GM20000 (cell line): Measurements from ENCODE around the gene HOXB5.

Source experiments
- DNase-seq: peaks from one replicate; pipeline ENCODE4 v3.0.0; 2012; ENCODE audit warnings: low spot score
- CTCF ChIP-seq: IDR thresholded peaks from 2 replicates; pipeline ENCODE4 v1.5.1; 2012; ENCODE audit warnings: mild to moderate bottlenecking, control low read depth; ENCODE audit errors: extremely low read depth, missing control alignments

Gene HOXB5

GRCh38 chr17:48559840-48560817, 33.5 kb downstream of the HOXB5 start:
- no peak for TF ChIP-seq CTCF
- DNase-seq = no peak

- no peak for DNase-seq
- TF ChIP-seq CTCF = no peak
Observed at GRCh38 chr17:48559122-48559839, 34.3 kb downstream of the HOXB5 start.

GRCh38 chr17:48558831-48559121, 34.8 kb downstream of the HOXB5 start:
- DNase-seq = no peak
- TF ChIP-seq CTCF = no peak

GRCh38 chr17:48558057-48558830, 35.3 kb downstream of the HOXB5 start:
- no peak for TF ChIP-seq CTCF
- DNase-seq = no peak

GRCh38 chr17:48556576-48557401, 36.8 kb downstream of the HOXB5 start:
- DNase-seq = no peak

GRCh38 chr17:48556229-48556575, 37.4 kb downstream of the HOXB5 start:
- no peak for TF ChIP-seq CTCF
- DNase-seq = no peak

More at GRCh38 chr17:48556576-48557401, 36.8 kb downstream of the HOXB5 start:
- TF ChIP-seq CTCF = no peak
